Measurements from ENCODE around the gene PTX3.

Gene PTX3

GRCh38 chr3:157436583-157437291 is at the start of gene PTX3:
PTX3 (plus strand) TSS chr3:157436850; CDS start chr3:157436934, 84 bp downstream.
- no peak for TF ChIP-seq ZNF274 (IDR thresholded peaks at IDR 0.05; ENCODE audit: low read depth, low read length)
- H3K4me3 ChIP-seq (ENCODE audit: low read length) = peak within 1 kb of the TSS; percentile 35; the same call in 1 of the 2 replicates

- no peak for TF ChIP-seq ZNF274 (IDR thresholded peaks at IDR 0.05; ENCODE audit: low read depth, low read length)
- H3K4me3 ChIP-seq (ENCODE audit: low read length) = no peak overlapping the region
These were observed 48.8 kb upstream of the PTX3 start for GRCh38 chr3:157387708-157388435.

GRCh38 chr3:157388976-157389375 is 47.7 kb upstream of the PTX3 start:
- no peak for TF ChIP-seq ZNF274 (IDR thresholded peaks at IDR 0.05; ENCODE audit: low read depth, low read length)
- no peak overlapping the region for H3K4me3 ChIP-seq (ENCODE audit: low read length)

- no peak overlapping the region for H3K4me3 ChIP-seq (ENCODE audit: low read length)
- TF ChIP-seq ZNF274 (IDR thresholded peaks at IDR 0.05; ENCODE audit: low read depth, low read length) = no peak
These were observed 45.7 kb upstream of the PTX3 start for GRCh38 chr3:157390713-157391515.

GRCh38 chr3:157392104-157392503 is 44.5 kb upstream of the PTX3 start:
- H3K4me3 ChIP-seq (ENCODE audit: low read length) = no peak overlapping the region
- no peak for TF ChIP-seq ZNF274 (IDR thresholded peaks at IDR 0.05; ENCODE audit: low read depth, low read length)

GRCh38 chr3:157393113-157393512 is 43.5 kb upstream of the PTX3 start:
- H3K4me3 ChIP-seq (ENCODE audit: low read length) = no peak overlapping the region
- TF ChIP-seq ZNF274 (IDR thresholded peaks at IDR 0.05; ENCODE audit: low read depth, low read length) = no peak

GRCh38 chr3:157394411-157394810 is 42.2 kb upstream of the PTX3 start:
- H3K4me3 ChIP-seq (ENCODE audit: low read length) = no peak overlapping the region
- no peak for TF ChIP-seq ZNF274 (IDR thresholded peaks at IDR 0.05; ENCODE audit: low read depth, low read length)

GRCh38 chr3:157398598-157398997 is 38.1 kb upstream of the PTX3 start:
- TF ChIP-seq ZNF274 (IDR thresholded peaks at IDR 0.05; ENCODE audit: low read depth, low read length) = no peak
- no peak overlapping the region for H3K4me3 ChIP-seq (ENCODE audit: low read length)

- no peak for TF ChIP-seq ZNF274 (IDR thresholded peaks at IDR 0.05; ENCODE audit: low read depth, low read length)
- H3K4me3 ChIP-seq (ENCODE audit: low read length) = no peak overlapping the region
These were observed 32.3 kb upstream of the PTX3 start for GRCh38 chr3:157404381-157404780.

- H3K4me3 ChIP-seq (ENCODE audit: low read length) = no peak overlapping the region
- TF ChIP-seq ZNF274 (IDR thresholded peaks at IDR 0.05; ENCODE audit: low read depth, low read length) = no peak
These were observed 31.2 kb upstream of the PTX3 start for GRCh38 chr3:157405457-157405856.

GRCh38 chr3:157406394-157406793 is 30.3 kb upstream of the PTX3 start:
- TF ChIP-seq ZNF274 (IDR thresholded peaks at IDR 0.05; ENCODE audit: low read depth, low read length) = no peak
- H3K4me3 ChIP-seq (ENCODE audit: low read length) = no peak overlapping the region

GRCh38 chr3:157407769-157408168 is 28.9 kb upstream of the PTX3 start:
- no peak overlapping the region for H3K4me3 ChIP-seq (ENCODE audit: low read length)
- no peak for TF ChIP-seq ZNF274 (IDR thresholded peaks at IDR 0.05; ENCODE audit: low read depth, low read length)

- TF ChIP-seq ZNF274 (IDR thresholded peaks at IDR 0.05; ENCODE audit: low read depth, low read length) = no peak
These were observed 28.0 kb upstream of the PTX3 start for GRCh38 chr3:157408499-157409149.

GRCh38 chr3:157409516-157409915 is 27.1 kb upstream of the PTX3 start:
- no peak for TF ChIP-seq ZNF274 (IDR thresholded peaks at IDR 0.05; ENCODE audit: low read depth, low read length)

More at GRCh38 chr3:157408499-157409149, 28.0 kb upstream of the PTX3 start:
- no peak overlapping the region for H3K4me3 ChIP-seq (ENCODE audit: low read length)

More at GRCh38 chr3:157409516-157409915, 27.1 kb upstream of the PTX3 start:
- no peak overlapping the region for H3K4me3 ChIP-seq (ENCODE audit: low read length)

All from GM08714 (cell line).